DMS79 treated with DMSO at 0.1 percent for 48 hours (cell line): ENCODE results near the gene CES2.

Source experiments
- DNase-seq: peaks from one replicate; lab custom pipeline; 2025; lab: John Stamatoyannopoulos, UW

Gene CES2

DNA sequence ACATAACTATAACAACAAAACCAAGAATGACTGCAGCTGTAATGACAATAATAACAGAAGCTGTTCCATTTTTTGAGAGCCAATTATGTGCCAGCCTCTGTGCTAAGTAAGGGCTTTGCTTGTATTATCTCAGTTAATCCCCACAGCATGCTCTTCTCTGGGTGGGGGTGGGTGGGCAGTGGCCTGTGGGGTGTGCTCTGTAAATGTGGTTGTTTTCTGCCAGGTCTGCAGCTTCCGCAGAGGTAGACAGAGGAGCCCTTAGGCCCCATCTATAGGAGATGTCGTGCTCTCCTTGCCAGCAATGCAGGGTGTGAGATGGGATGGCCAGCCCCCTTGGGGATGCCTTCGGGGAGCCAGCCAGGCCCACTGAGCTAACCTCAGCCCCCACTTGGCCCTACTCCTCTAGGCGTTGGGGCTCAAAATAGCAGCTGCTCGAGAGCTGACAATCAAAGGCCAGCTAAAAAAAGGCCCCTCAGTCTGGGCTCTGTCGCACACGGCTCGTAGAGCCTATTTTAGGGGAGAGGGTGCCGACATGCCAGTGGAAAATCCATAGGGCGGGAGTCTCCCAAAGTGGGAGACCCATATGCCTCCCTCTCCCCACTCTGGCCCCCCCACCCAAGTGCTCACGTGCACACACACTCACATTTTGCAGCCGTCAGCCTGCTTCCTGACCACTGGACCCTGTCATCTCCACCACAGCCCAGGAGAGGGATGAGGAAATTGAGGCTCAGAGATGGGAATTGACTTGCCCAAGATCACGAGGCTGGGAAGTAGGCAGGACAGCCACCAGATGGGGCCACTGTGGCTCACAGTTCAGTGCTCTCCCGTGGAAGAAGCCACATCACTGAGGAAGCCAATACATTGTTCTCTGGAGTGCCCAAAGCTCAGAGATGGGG is 32.4 kb upstream of the CES2 start:
- no peak for DNase-seq

DNA sequence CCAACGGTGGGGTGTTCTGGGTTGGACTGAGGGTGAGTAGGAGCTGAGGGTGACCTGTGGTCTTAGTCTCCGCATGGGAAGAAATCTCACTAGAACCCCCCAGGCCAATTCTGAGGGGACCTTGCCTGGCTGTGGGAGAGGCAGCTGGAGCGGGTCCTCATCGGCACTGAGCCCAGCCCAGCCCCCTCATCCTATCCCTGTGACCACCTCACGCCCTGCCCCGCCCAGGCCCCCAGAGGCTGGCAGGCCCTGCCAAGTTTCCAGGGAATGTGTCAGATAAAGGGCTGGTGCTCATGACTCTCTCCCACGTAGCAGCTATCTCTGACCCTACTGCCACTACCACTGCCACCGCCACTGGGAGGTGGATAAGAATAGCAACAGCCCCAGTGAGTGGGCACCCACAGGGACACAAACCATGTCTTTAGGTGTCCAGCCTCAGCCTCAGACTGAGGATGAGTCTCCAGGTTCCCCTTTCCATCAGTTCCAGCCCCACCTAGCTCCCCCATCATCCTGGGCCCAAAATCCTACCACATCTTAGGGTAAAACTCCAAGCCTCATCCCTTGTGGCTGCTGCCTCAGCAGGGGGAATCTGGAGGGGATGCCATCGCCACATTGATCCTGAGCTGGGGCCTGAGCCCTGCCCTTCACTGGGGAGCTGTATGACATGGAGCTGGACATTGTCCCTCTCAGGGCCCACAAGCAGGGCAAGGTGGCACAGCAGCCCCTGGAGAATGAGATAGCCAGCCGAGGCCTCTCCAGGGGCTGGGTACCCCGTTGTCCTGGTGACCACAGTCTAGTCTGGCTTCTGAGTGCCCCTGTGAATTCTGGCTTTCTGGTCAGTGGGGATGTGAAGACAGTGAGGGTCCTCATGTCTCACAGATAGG is 31.5 kb upstream of the CES2 start:
- no peak for DNase-seq

DNA sequence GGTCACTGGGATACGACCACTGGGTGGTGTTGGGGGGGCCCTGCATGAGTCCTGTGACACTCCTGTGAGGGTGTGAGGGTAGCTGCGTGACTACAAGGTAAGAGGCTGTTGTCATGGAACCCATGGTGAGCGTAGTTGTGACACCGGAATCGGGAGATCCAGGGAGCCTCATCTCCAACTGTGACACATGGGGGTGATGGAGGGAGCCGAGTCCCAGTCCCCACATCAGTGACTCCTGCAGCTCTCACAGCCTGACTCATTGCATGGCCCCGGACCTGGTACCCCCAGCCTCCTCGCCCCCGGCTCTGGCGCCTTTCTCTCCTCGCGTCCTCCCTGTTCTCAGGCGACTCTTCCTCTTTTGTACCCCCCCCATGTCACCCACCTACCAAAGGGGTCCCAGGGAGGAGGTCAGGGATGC is 30.9 kb upstream of the CES2 start:
- DNase-seq, result no peak

DNA sequence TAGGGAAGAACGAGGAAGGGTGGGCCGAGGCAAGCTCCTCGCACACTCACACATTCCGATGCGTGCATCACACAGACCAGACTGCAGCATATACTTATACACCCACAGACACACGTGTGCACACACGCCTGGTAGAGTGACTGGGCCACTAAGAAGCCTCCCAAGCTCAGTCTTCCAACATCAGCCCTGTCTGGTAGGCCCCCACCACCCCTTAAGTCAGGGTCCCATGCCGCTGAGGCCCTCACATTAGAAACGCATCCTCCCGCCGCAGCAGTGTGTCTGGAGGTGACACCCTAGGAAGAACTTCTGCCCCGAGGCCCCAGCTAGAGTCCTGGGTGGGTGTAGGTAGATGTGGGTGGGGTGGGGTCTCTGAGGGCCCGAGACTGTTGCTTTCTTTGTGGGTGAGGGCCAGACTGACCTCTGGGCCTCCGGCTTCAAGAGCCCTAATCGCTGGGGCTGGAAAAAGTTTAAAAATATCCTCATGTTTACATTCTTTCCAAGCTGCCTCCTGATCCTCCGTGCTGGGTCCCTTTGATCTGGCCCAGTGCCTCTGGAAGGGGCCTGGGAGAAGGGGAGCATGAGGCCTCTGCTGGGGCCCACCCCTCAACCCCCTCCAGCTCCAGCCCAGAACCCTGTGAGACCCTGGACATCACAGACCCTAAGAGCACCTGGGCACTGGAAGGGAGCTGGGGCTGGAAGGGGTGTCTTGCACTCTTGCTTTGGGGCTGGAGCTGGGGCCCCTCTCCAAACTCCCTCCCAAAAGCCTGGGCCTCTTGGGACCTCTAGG is 30.3 kb upstream of the CES2 start:
- DNase-seq, result no peak

DNA sequence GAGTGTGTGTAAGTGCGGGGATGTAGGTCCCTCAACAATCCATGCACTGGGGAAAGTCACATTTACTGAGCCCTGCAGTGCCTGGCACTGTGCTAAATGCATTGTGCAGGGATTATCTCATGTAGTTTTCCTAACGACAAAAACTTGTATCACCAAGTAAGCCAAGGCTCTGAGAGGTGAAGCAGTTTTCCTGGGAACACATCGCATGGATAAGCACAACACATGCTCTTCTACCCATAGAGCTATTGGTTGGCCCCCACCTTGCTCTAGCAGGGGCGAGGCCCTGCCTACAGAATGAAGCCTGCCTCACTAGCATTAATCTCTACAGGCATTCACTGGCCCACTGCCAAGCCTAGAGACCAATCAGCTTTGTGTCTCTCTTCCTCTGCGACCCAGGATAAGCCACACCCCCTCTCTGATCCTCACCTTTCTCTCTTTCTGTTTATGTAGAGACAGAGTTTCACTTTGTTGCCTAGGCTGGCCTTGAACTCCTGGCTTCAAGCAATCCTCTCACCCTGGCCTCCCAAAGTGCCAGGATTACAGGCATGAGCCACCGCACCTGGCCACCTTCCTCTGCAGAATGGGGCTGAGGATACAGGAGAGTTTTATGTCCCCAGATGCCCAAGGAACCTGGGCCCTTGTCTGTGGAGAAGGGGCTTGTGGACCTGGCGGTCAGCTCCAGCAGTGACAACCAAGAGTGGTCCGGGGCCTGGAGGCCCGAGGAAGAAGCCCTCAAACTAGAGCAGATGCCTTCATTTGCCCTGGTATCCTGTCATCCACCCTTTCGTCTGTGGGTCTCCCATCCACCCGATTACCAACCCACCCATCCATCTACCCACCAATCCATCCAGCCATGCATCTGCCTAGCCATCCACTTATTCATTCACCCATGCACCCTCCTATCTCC is 29.4 kb upstream of the CES2 start:
- no peak for DNase-seq

DNA sequence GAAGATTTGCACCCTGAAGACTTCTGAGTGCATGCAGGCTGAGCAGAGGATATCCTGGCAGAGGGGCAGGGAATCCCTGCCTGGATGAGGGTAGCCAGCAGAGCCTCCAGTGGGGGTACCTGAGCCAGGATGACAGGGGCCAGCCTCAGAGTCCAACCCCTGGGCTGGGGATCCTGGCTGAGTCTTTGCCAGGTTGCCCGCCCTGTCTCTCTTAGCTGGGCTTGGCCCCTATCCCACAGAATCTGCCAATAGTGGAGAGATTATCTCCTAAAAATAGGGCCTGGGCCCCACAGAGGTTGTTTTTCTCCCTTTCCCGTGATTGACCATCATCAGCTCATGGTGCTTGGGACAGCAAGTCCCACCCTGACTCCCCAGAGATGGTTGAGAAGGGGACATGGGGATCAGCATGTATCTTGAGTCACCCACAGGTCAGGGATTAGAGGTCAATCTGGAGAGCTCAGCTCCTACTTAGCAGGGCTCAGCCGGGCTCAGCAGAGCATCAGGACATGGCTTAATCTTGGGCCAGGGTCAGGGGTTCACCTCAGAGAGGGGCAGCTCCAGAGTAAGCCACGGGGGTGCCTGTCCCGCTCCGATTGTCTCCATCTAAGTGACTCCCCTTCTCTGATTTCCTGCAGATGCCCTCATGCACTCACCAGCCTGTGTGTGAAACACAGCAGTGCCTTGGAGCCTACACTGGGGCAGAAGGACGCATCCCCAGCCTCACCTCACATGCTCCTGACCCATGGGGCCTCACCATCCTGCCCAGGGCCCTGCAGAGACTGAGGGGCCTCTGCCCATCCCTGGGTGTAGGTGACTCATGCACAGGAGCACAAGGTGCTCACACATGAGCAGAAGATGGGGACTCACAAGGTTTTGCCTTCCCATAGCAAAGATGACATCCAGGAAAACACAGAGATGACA is 28.1 kb upstream of the CES2 start:
- no peak for DNase-seq

DNA sequence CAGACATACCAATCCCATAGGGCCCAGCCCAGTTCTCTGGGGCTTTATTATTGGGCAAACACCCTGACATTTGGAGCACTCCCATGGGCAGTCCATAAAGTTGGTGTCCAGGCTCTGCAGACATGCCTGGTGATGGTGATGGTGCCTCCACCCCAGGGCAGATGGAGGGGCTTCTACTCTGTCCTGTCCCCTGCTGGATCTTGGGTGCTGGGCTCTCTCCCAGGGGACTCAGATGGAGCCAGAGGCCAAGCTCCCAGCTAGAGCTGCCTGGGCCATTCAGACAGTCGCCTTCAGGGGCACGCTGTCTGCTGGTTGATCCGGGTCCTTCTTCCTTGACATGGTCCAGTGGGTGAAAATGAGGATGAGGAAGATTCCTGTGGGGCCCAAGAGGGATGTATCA is 27.2 kb upstream of the CES2 start:
- DNase-seq, result no peak

DNA sequence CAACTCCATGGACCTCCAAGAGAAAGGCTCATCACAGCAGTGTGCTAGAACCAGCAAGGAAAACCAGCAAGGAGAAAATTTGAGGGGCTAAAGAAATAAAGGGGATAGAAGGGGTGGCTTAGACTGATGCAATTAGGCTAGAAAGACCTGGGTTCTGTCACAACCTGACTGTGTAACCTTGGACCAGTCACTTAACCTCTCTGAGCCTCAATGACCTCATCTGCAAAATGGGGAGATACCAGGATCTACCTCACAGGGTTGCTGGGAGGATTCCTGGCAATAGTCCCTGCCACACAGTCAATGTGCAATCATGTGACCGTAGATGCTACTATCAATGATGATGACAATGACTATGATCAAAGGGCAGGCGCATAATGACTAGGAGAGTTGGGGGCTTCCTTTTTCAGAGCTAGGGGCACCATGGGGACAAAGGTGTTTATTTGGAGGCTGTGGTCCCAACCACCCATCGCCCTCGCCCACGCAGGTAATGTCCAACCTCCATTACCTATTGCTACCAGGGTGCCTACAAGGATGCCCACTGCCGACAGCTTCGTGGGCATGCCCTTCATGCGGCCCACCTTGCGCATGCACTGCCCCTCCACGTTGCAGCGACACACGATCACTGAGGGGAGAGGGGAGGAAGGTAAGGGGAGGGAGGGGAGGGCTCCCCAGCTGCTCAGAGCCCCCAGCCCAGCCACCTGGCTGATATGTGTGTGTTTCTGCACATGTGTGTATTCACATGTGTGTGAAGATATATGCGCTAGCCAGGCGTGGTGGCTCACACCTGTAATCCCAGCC is 26.4 kb upstream of the CES2 start:
- DNase-seq, result no peak

DNA sequence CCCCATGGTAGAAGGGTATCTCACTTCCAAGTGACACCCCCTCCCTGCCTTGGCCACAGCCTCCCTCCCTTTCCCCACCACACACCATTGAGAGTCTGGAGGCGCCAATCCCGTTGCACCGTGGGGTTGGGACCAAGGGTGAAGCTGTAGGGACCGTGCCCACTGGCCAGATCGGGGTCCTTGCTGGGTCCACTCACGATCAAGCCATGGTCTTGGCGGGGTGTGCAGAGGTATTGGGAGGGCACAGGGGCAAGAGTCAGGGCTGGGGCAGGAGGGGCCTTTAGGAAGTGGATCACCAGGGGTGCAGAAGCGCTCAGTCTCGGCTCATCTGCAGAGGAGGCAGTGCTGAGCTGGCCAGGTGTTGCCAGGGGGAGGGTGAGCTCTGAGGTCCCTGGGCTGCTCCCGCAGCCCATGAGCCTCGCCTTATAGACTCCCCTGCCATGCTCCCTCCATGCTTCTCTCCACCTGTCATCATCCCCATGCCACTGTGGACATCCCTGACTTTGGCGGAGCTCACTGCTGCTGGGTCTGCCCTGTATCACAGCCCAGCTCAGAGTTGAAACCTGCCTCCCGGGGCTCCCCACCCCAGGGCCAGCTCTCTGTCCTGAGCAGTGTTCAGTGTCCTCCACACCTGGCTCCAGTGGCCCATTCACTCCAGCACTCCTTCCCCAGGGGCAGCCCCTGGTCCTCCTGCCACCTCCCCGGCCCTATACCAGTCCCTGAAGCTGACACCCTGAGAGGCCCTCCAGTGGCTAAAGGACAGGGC is 25.0 kb upstream of the CES2 start:
- no peak for DNase-seq

DNA sequence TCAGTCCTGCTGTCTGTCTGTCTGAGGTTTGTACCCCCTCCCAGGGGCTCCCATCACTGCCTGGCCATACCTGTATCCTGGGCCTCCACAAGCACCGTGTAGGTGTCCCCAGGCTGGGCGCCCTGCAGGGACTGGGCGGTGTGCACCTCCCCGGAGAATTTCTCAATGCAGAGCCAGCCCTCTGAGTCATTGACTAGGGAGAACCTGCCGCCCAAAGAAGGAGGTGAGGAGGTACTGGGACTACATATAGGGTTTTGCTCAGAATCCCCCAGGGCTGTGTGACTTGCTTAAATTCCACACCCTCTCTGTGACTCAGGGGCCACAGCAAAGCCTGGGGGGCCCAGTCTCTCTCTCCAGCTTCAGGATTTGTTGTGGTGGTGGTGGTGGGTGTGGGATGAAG is 24.2 kb upstream of the CES2 start:
- DNase-seq, result no peak

DNA sequence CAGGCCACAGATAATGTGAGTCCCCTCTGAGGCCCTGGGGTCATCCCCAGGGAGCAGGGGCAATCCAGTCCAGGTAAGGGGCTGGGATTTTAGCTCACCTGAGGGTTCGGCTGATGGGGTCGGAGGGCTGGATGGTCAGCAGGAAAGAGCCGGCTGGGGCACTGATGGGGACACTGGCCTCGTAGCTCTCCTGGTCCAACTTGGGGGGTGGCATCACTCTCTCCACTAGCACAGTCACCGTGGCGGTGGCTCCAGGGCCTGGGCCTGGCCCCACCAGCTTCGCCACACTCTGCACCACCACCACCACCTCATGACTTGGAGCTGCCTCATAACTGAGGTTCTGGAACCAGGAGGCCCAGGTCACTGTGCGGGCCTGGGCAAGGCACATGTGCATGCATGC is 23.5 kb upstream of the CES2 start:
- no peak for DNase-seq

DNA sequence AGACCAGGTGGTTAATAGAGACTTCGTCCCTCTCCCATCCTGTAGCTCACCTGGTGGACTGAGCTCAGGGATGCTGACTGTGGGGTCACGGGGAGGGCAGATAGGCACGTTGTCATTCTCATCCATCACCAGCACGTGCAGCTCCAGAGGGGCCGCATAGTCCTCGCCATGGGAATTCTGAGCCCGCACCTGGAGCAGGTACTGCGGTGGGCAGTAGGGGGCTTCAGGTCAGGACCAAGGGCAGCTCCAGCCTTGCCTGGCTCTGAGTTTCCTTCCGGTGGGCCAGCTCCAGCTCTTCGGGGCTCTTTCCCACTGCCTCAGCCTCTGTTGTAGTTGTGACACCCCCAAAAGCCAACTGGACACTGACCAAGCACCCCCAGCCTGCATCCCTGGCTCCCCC is 22.2 kb upstream of the CES2 start:
- DNase-seq, result no peak

DNA sequence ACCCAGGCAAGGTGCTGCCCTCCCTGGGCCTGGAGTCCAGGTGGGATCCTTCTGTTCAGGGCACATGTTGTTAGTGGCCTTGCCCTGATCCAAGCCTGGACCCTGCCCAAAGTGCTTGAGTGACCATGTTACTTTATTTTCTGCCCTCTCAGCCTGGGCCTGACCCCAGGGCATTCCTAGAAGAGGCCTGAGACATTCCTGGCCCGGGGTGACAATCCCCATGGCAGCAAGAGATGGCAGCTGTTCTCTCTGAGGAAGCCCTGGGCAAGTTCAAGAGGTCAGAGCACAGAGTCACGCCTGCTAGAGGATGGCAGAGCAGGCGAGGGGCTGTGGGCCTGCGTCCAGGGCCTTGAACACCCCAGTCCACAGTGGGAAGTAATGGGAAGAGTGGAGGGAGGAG is 21.6 kb upstream of the CES2 start:
- DNase-seq, result no peak

DNA sequence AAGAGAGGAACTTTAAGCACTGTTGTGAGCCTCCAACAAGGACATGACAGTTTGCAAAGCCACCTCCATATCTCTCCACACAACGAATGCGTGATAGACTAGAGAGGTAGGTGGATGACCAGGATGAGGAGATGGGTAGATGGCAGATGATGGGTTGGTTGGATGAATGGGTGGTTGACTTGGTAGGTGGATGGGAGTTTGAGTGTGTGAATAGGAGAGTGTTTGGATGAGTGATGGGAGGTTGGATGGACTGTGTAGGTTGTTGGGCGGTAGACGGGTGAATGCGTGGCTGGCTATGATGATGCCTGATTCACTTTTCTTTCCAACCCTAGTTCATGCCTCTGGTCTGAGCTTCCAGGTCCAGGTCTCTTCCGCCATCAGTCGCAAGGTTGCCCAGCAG is 20.8 kb upstream of the CES2 start:
- DNase-seq, result no peak

DNA sequence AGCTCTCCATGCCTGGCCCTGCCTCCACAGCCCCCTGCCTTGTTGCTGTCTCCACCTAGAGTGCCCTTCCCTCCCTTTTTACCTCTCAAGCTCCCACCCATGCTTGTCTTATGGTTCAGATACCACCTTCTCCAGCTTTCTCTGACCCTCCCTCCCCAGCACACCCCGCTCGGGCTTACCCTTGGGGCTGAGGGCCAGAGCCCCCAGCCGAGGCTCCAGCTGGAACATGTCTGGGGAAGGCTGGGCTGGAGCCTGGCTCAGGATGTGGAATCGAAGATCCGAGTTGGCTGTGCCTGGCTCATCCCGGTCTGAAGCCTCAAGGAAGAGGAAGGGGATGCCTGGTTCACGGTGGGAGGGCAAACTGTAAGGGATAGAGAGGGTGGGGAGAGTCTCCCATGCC is 20.3 kb upstream of the CES2 start:
- DNase-seq, result no peak

DNA sequence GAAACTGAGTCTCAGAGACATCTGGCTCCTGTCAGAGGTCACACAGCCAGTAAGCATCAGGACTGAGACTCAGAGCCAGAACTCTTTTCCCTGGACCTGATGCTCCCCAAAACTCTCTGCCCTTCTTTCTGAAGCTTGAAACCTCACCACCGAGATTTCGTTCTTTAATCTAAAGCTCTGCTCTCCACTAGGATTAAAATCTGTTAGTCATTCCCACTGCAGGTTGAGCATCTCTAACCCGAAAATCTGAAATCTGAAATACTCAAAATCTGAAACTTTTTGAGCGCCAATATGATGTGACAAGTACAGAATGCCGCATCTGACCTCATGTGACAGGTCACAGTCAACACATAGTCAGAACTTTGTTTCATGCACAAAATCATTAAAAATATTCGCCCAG is 18.8 kb upstream of the CES2 start:
- no peak for DNase-seq

DNA sequence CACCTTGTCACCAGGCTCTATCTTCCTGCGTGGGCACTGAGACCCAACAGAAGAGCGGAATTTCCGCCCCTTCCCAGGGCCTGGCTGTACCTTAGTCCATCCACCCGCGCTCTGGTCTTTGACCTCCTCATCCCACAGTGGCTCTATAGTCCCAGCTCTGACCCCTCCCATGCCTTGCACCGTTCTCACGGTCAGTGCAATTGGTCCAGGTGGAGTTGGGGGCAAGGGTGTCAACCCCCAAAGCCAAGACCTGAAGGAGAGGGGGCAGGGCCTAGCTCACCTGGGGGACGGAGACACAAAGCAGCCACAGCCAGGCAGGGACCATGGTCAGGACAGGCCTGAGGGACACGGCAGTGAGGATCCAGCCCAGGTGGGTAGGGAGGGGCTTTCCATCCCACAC is 17.6 kb upstream of the CES2 start:
- DNase-seq, result no peak

DNA sequence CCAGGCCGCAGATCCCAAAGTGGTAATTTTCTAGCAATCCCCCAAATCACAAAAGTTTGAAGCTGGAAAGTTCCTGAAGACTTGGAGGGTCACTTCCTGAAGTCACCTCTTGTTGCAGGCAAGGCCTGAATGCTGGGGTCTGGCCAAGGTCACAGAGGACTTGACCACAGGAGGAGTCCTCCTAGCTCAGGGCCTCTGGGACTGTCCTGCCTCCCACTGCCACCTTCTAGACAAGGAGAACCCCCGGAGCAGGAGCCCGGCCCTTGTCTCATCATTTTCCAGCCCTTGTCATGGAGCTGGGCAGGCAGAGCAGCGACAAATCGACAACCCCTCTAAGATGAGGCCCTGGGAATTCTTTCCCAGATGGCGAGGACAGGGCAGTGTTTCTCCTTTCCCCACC is 17.0 kb upstream of the CES2 start:
- DNase-seq, result no peak
